SK-N-SH (cell line): ENCODE measurements around the gene RABEPK. TPM values are rescaled to one million over a fixed set of nuclear protein-coding genes. Genes with fewer than 3 reads are reported as not detected.
"Not testable (repeated sequence)": the region's sequence is repeated elsewhere in the genome, so short reads cannot be mapped to it uniquely, and the experiment has no call there.

Experiments used
- CTCF ChIA-PET: fragments of 300-600, 350-600 bp; formaldehyde crosslinking; extraction: SDS; loops from one replicate; lab custom pipeline; 2021; lab: Yijun Ruan, JAX
- POLR2A ChIA-PET: fragments of 350-600 bp; sonication (Branson Sonifier 250); formaldehyde crosslinking; extraction: SDS; loops from one replicate; lab custom pipeline; 2020; ENCODE audit warnings: antibody characterized with exemption, inconsistent platforms; lab: Yijun Ruan, JAX
- DNase-seq: peaks from one replicate; pipeline ENCODE4 v3.0.0; 2012
- H2AFZ ChIP-seq: fragments of 200-600 bp; sonication (generic); 2 replicates; pipeline ENCODE4 v1.8.1; 2016; ENCODE audit warnings: antibody characterized with exemption, mild to moderate bottlenecking, low read depth
- H3F3A ChIP-seq: fragments of 200-600 bp; sonication (generic); replicated peaks from 2 replicates; pipeline ENCODE3; 2016; ENCODE audit warnings: antibody characterized with exemption, mild to moderate bottlenecking; ENCODE audit not compliant: insufficient read depth
- H3K27ac ChIP-seq, 2 experiments: fragments of 200-500 bp in 1 of 2; fragments of 200-600 bp in 1 of 2; sonication (Bioruptor generic) in 1 of 2; sonication (generic), shearing (Covaris generic) in 1 of 2; 2 replicates each; pipeline versions ENCODE4 v1.5.1 to v1.6.1; 2014 to 2016; ENCODE audit warnings: low read depth in 2 of 2, inconsistent platforms in 1 of 2, low read length in 1 of 2, mild to moderate bottlenecking in 1 of 2, mixed read lengths in 1 of 2
- H3K27me3 ChIP-seq: fragments of 200-600 bp; sonication (generic), shearing (Covaris generic); 2 replicates; pipeline ENCODE4 v1.6.1; 2016; ENCODE audit warnings: mixed run types; ENCODE audit not compliant: insufficient read depth
- H3K36me3 ChIP-seq, 2 experiments: fragments of 200-500 bp in 1 of 2; fragments of 200-600 bp in 1 of 2; sonication (Bioruptor generic) in 1 of 2; sonication (generic) in 1 of 2; replicated peaks in 1 of 2; 2 replicates each; pipeline versions ENCODE3 to v1.5.1; 2014 to 2016; ENCODE audit warnings: low read length in 1 of 2, mild to moderate bottlenecking in 1 of 2; ENCODE audit not compliant: insufficient read depth in 2 of 2, control insufficient read depth in 1 of 2
- H3K4me1 ChIP-seq, 2 experiments: fragments of 200-500 bp in 1 of 2; fragments of 200-600 bp in 1 of 2; sonication (Bioruptor generic) in 1 of 2; sonication (generic), shearing (Covaris generic) in 1 of 2; 2 replicates each; pipeline versions ENCODE4 v1.5.1 to v1.6.1; 2014 to 2016; ENCODE audit warnings: low read depth in 1 of 2, low read length in 1 of 2, mixed run types in 1 of 2; ENCODE audit not compliant: insufficient read depth in 2 of 2, control insufficient read depth in 1 of 2
- H3K4me2 ChIP-seq: fragments of 200-600 bp; sonication (generic), shearing (Covaris generic); 2 replicates; pipeline ENCODE4 v1.6.1; 2017; ENCODE audit warnings: mixed run types
- H3K4me3 ChIP-seq, 2 experiments: fragments of 200-500 bp in 1 of 2; fragments of 200-600 bp in 1 of 2; sonication (Bioruptor generic) in 1 of 2; sonication (generic), shearing (Covaris generic) in 1 of 2; 2 replicates each; pipeline versions ENCODE4 v1.5.1 to v1.8.1; 2014 to 2016; ENCODE audit warnings: low read depth in 2 of 2, inconsistent platforms in 1 of 2, low read length in 1 of 2, mild to moderate bottlenecking in 1 of 2, mixed read lengths in 1 of 2, moderate library complexity in 1 of 2
- H3K79me2 ChIP-seq: fragments of 200-600 bp; sonication (generic); 2 replicates; pipeline ENCODE4 v1.8.1; 2017; ENCODE audit warnings: mild to moderate bottlenecking; ENCODE audit not compliant: insufficient read depth
- H3K9ac ChIP-seq: fragments of 200-600 bp; sonication (generic); 2 replicates; pipeline ENCODE4 v1.6.1; 2017; ENCODE audit warnings: mixed run types
- H3K9me2 ChIP-seq: fragments of 200-600 bp; sonication (generic); 2 replicates; pipeline ENCODE4 v1.6.1; 2017; ENCODE audit warnings: mixed run types
- H3K9me3 ChIP-seq: fragments of 200-600 bp; sonication (generic); 2 replicates; pipeline ENCODE4 v1.6.1; 2017; ENCODE audit warnings: mixed run types, mild to moderate bottlenecking, moderate library complexity
- H4K20me1 ChIP-seq: fragments of 200-600 bp; sonication (generic); 2 replicates; pipeline ENCODE4 v1.6.1; 2017; ENCODE audit warnings: mild to moderate bottlenecking, mixed run types; ENCODE audit not compliant: insufficient read depth
- CHD2 ChIP-seq: fragments of 150-350 bp; IDR thresholded peaks from 2 replicates; pipeline ENCODE4 v1.6.1; 2018; ENCODE audit warnings: low read length; ENCODE audit not compliant: partially characterized antibody
- ELF1 ChIP-seq: IDR thresholded peaks from 2 replicates; pipeline ENCODE4 v1.4.0; 2012
- EP300 ChIP-seq, 2 experiments: IDR thresholded peaks; 2 replicates each; pipeline versions ENCODE4 v1.4.0 to v1.6.1; 2012; ENCODE audit warnings: borderline replicate concordance in 1 of 2, low read depth in 1 of 2, low read length in 1 of 2
- EZH2phosphoT487 ChIP-seq: fragments of 200-600 bp; sonication (generic); IDR thresholded peaks from 2 replicates; pipeline ENCODE4 v1.6.1; 2017; ENCODE audit warnings: low read depth, mixed run types, mild to moderate bottlenecking, antibody characterized with exemption, moderate library complexity, borderline replicate concordance
- FOXJ3 ChIP-seq: sonication (generic); formaldehyde crosslinking; IDR thresholded peaks from 2 replicates; pipeline ENCODE4 v1.5.1; 2020; ENCODE audit warnings: mild to moderate bottlenecking, missing genetic modification reagents
- IRF3 ChIP-seq: fragments of 150-350 bp; IDR thresholded peaks from 2 replicates; pipeline ENCODE4 v1.6.1; 2016; ENCODE audit warnings: mild to moderate bottlenecking, low read depth, low read length
- MEF2A ChIP-seq: IDR thresholded peaks from 2 replicates; pipeline ENCODE4 v1.4.0; 2012; ENCODE audit warnings: low read depth, borderline replicate concordance
- RCOR1 ChIP-seq: fragments of 150-350 bp; IDR thresholded peaks from 2 replicates; pipeline ENCODE4 v1.6.1; 2017; ENCODE audit warnings: antibody characterized with exemption, low read length
- TAF1 ChIP-seq: IDR thresholded peaks from 2 replicates; pipeline ENCODE4 v1.6.1; 2012; ENCODE audit warnings: low read depth, mild to moderate bottlenecking, low read length, moderate library complexity, borderline replicate concordance
- YY1 ChIP-seq: IDR thresholded peaks from 2 replicates; pipeline ENCODE4 v1.4.0; 2012; ENCODE audit warnings: low read depth, mild to moderate bottlenecking
- WGBS: methylation state at CpG from one replicate; pipeline ENCODE4 v1.1.6; 2017; ENCODE audit warnings: low lambda C conversion rate; 5-methylcytosine and 5-hydroxymethylcytosine counted together
- polyA plus RNA-seq, 3 experiments: library from polyadenylated mRNA; depleted of rRNA; stranded (reverse); fragments of >200 nt; gene quantifications; 2 replicates each; pipeline ENCODE4 v1.2.3, GENCODE V29; 2012

RABEPK gene
- polyA plus RNA-seq, 1 of the 3 experiments (the other 2 are of a cell fraction), result 55.1 TPM

- no peak for TF ChIP-seq IRF3
- no peak for TF ChIP-seq TAF1
- no peak for TF ChIP-seq YY1
- TF ChIP-seq ELF1, result no peak
- no peak for TF ChIP-seq RCOR1
- no peak for TF ChIP-seq MEF2A
- no peak for TF ChIP-seq EZH2phosphoT487
- TF ChIP-seq EP300 (IDR thresholded peaks at IDR 0.05; ENCODE audit: borderline replicate concordance in 1 of 2, low read depth in 1 of 2, low read length in 1 of 2), result peak in 1 of 2 experiments; percentile 31; a peak in 1 of 4 replicates
- TF ChIP-seq CHD2, result no peak
- TF ChIP-seq, all 33 proteins: peak for 9
Observed at GRCh38 chr9:125233678-125234077, 33.3 kb downstream of the RABEPK start (continued).

GRCh38 chr9:125234099-125234498 is 33.8 kb downstream of the RABEPK start:
- CTCF ChIA-PET, H3K9me3 ChIP-seq, H2AFZ ChIP-seq, H3K9me2 ChIP-seq, H3K4me3 ChIP-seq, H3K27me3 ChIP-seq, DNase-seq: not testable (repeated sequence)
- Histone ChIP-seq H3K4me2 (peak overlapping the region; percentile 66), H3K27ac (peak overlapping the region in 1 of 2 experiments; percentile 96; a peak in 2 of 4 replicates), H3K79me2 (peaks cover 44% of the 10 kb centered on the region), H3K36me3 (peaks cover 40 to 64% of the 10 kb centered on the region in 2 experiments), H3K9ac (peak overlapping the region; percentile 35; the same call in 1 of the 2 replicates), H3F3A (peaks cover 54% of the 10 kb centered on the region), H4K20me1 (peaks cover 51% of the 10 kb centered on the region), H3K4me1 (peaks cover 13 to 24% of the 10 kb centered on the region in 2 experiments)
- WGBS, result 92% methylated on average over 8 of the region's 8 CpGs
- POLR2A ChIA-PET, result interaction anchor here (1.4 kb wide), 1 partner anchor 35 kb away, joined by 4 read pairs; no protein-coding TSS in a partner anchor

GRCh38 chr9:125235804-125236519 is 35.6 kb downstream of the RABEPK start:
- H3K36me3 ChIP-seq, result peaks cover 51 to 73% of the 10 kb centered on the region in 2 experiments
- DNase-seq, result no peak
- POLR2A ChIA-PET, result no interaction called here
- 55% methylated on average over 5 of the region's 5 CpGs for WGBS
- peak overlapping the region; percentile 15 to 32; a peak in 3 of 4 replicates for H3K4me3 ChIP-seq
- peak overlapping the region in 1 of 2 experiments; percentile 96; a peak in 2 of 4 replicates for H3K27ac ChIP-seq
- no peaks in the 10 kb centered on the region for H3K9me3 ChIP-seq
- H3F3A ChIP-seq, result peaks cover 50% of the 10 kb centered on the region
- peaks cover 17 to 24% of the 10 kb centered on the region in 2 experiments for H3K4me1 ChIP-seq
- H3K4me2 ChIP-seq, result peak overlapping the region; percentile 92
- CTCF ChIA-PET, result interaction anchor here (0.9 kb wide), 1 partner anchor 139 kb away, joined by 3 read pairs; no protein-coding TSS in a partner anchor
- TF ChIP-seq FOXJ3 (CRISPR knock-in tag), result no peak
- TF ChIP-seq MEF2A, result no peak
- no peak overlapping the region for H2AFZ ChIP-seq
- no peaks in the 10 kb centered on the region for H3K27me3 ChIP-seq
- no peaks in the 10 kb centered on the region for H3K9me2 ChIP-seq
- H4K20me1 ChIP-seq, result peaks cover 70% of the 10 kb centered on the region
- H3K79me2 ChIP-seq, result peaks cover 63% of the 10 kb centered on the region
- H3K9ac ChIP-seq, result peak overlapping the region; percentile 23; the same call in 1 of the 2 replicates
